HG02571 (cell line): ENCODE data around the gene PLEKHA5.
"Not testable (repeated sequence)": the region's sequence is repeated elsewhere in the genome, so short reads cannot be mapped to it uniquely, and the experiment has no call there.

Experiments used
- ATAC-seq: cut with Tn5 transposase; IDR thresholded peaks from one replicate; pipeline ENCODE4 v1.9.1; 2021; ENCODE audit warnings: mild to moderate bottlenecking, moderate library complexity; ENCODE audit not compliant: unreplicated experiment

The PLEKHA5 gene

DNA sequence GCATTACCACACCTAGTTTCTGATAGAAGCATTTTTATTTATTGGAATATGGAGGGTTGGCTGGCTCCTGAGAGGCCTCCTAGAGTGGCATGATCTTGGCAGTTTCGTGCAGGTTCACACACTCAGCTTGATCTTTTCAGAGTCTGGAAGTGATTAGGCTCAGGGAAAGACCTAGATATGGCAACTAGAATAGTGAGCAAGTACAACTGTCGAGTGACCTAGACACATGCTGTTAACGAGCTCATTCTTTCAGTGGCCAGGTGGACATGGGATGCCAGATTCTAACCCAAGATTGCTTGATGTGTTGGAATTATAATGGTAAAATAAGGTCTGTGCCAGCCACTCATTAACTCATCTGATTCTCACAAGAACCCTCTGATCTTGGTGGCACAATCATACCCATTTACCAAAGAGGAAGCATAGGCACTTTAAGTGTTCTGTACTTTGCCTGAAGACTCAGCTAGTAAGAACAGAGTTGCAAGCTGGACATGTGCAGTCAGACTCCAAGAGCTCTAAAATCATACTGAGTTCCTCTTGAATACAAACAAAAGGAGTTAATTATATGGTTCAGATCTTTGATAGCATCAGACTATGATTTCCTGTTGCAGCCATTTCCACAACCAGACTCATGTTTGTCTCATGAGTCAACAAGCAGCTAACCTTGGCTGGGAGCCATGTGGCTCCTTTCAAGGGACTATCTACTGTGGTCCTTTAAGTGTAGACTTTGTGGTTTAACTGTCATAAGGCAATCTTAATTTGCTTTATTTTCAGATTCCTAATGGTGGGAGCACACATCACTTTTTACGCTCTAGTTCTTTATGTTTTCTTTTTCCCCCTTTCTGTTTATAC lies 144.2 kb downstream of the PLEKHA5 start:
- no peak for ATAC-seq

- ATAC-seq = no peak
Measured at GRCh38 chr12:19276767-19277166, 147.2 kb downstream of the PLEKHA5 start.

GRCh38 chr12:19277711-19278110 lies 148.2 kb downstream of the PLEKHA5 start:
- ATAC-seq = no peak

GRCh38 chr12:19278407-19278806 lies 148.9 kb downstream of the PLEKHA5 start:
- no peak for ATAC-seq

GRCh38 chr12:19282133-19282699 lies 152.7 kb downstream of the PLEKHA5 start:
- ATAC-seq = no peak

DNA sequence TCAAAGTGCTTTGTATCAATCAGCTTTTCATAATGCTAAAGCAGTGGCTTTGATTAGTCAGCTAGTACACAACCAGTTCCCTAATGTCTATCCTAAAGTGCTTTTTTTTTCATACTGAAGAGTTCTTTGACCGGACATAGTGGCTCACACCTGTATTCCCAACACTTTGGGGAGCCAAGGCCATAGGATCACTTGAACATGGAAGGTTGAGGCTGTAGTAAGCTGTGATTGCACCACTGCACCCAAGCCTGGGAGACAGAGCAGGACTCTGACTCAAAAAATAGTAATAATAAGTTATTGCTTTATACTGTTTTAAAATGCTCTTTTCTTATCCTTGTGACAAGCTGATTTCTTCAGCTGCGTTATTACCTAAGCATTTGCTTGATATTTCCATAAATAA lies 155.1 kb downstream of the PLEKHA5 start:
- ATAC-seq = no peak

DNA sequence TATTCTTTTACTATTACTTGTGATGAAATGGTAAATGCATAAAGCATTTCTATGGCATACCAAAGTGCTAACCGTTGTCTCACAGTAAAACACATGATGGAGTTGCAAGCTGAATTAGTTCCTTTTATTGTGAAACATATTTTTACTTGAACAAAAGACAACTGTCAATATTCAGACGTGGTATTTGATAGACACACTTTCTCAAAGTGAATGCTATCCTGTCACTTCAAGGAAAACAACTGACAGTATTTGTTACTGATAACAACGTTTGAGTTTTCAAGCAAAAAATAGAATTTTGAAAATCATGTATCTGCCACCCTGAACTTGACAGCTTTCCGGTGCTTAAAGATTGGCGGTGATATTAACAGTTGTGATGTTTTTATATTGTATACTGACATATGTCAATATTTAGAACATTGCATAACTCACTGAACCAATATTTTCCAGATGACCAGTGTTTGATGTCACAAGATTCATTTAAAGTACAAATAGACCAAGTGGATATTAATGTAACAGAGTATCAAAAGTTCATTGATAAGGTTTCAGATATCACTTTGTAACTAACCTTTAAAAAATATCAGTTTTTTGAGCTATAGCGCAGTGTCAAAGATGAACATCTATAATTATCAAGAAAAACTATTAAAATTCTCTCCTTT lies 156.4 kb downstream of the PLEKHA5 start:
- no peak for ATAC-seq

GRCh38 chr12:19287302-19287701 lies 157.8 kb downstream of the PLEKHA5 start:
- ATAC-seq = no peak

GRCh38 chr12:19288161-19288560 lies 158.6 kb downstream of the PLEKHA5 start:
- no peak for ATAC-seq

- no peak for ATAC-seq
Measured at GRCh38 chr12:19288603-19289244, 159.2 kb downstream of the PLEKHA5 start.

GRCh38 chr12:19298836-19299605 lies 169.5 kb downstream of the PLEKHA5 start:
- ATAC-seq = no peak

DNA sequence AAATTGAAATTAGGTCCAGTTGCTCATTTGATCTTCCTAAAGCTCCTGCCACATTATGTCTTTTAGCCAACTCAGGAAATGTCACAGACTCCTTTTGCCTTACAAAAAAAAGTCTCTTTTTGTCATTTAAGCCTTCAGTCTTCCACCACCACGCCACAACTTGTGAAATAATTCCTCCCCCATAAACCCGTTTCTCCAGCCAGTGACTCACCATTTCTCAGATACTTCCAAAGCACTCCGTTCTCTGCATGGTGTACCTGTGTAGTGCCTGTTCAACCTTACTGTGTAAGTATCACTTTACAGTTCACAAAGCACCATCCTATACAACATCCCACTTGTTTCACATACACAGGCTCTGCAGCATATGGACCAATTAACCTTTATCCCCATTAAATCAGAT lies 170.2 kb downstream of the PLEKHA5 start:
- ATAC-seq = no peak

- ATAC-seq = no peak
Measured at GRCh38 chr12:19301223-19301622, 171.7 kb downstream of the PLEKHA5 start.

- no peak for ATAC-seq
Measured at GRCh38 chr12:19301688-19302087, 172.2 kb downstream of the PLEKHA5 start.

DNA sequence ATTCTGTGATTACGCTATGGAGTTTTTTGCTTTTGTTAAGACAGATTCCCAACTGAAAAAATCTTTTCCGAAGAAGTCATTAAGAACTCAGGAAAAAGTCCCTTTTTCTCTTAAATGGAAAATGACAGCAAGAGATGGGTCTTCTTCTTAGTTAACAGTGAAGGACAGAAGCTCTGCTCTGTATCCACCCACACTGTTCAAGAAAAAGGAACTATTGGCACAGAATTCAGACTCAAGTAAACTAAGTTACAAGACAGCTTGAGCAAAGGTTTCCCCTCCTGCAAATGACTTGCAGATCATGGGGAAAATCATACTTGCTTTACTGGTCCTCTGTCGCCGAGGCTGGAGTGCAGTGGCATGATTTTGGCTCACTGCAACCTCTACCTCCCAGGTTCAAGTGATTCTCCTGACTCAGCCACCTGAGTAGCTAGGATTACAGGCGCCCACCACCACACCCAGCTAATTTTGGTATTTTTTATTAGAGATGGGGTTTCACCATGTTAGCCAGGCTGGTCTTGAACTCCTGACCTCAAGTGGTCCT lies 172.6 kb downstream of the PLEKHA5 start:
- ATAC-seq = no peak

DNA sequence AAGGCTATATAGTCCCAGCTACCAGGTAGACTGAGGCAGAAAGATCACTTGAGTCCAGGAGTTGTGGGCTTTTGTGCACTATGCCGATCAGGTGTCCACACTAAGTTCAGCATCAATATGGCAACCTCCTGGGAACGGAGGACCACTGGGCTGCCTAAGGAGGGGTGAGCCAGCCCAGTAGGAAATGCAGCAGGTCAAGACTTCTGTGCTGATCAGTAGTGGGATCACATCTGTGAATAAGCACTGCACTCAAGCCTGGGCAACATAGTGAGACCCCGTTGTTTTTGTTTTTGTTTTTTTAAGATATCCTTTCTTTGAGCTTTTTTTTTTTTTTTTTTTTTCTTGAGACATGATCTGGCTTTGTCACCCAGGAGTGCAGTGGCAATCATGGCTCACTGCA lies 174.0 kb downstream of the PLEKHA5 start:
- no peak for ATAC-seq

DNA sequence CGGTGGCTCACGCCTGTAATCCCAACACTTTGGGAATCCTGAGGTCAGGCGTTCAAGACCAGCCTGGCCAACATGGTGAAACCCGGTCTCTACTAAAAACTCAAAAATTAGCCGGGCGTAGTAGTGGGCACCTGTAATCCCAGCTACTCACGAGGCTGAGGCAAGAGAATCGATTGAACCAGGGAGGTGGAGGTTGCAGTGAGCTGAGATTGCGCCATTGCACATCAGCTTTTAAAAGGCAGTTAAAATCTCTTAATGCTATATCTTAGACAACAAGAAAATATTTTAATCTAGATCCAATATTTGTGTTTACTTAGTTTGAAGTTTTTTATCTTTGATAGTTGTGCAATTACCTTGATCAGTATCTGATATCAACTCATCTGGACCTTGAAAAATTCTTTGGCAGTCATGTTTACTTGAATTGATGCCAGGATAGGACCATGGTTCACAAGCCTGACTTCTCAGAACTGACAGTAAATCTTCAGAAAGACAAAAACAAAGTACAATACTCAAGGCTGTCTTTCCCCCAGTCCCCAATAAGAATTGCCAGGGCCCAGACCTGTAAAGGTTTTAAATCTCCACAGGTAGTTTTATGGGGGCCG lies 174.7 kb downstream of the PLEKHA5 start:
- ATAC-seq = no peak

GRCh38 chr12:19305621-19306020 lies 176.1 kb downstream of the PLEKHA5 start:
- not testable (repeated sequence) for ATAC-seq

GRCh38 chr12:19306366-19306765 lies 176.8 kb downstream of the PLEKHA5 start:
- ATAC-seq = no peak

GRCh38 chr12:19307451-19307850 lies 177.9 kb downstream of the PLEKHA5 start:
- ATAC-seq = no peak
